SK-N-SH treated with all-trans-retinoic acid at 6 μM for 48 hours (cell line): ENCODE data around the gene PVALEF.
"Not testable (repeated sequence)": the region's sequence is repeated elsewhere in the genome, so short reads cannot be mapped to it uniquely, and the experiment has no call there.

Source experiments
- ATAC-seq: fragments of 200-7000 bp; cut with Tn5 transposase; 3 replicates; pipeline ENCODE4 v1.9.1; 2020; ENCODE audit warnings: mild to moderate bottlenecking, moderate library complexity
- ARNTL ChIP-seq: fragments of 450-650 bp; formaldehyde crosslinking; IDR thresholded peaks from 2 replicates; pipeline ENCODE4 v1.5.0; 2020; ENCODE audit warnings: low read depth, mild to moderate bottlenecking, moderate library complexity, borderline replicate concordance
- BACH2 ChIP-seq: fragments of 250-450 bp; sonication (Bioruptor Pico); IDR thresholded peaks from 2 replicates; pipeline ENCODE4 v1.9.0; 2021; ENCODE audit warnings: mild to moderate bottlenecking, borderline replicate concordance
- ESRRG ChIP-seq: fragments of 250-450 bp; sonication (Bioruptor Pico); IDR thresholded peaks from 2 replicates; pipeline ENCODE4 v1.6.1; 2021; ENCODE audit warnings: mild to moderate bottlenecking
- GLIS3 ChIP-seq: fragments of 250-450 bp; sonication (Bioruptor Pico); IDR thresholded peaks from 2 replicates; pipeline ENCODE4 v1.5.0; 2020; ENCODE audit warnings: mild to moderate bottlenecking, moderate library complexity
- ISL1 ChIP-seq: fragments of 250-450 bp; sonication (Bioruptor Pico); IDR thresholded peaks from 2 replicates; pipeline ENCODE4 v2.1.2; 2022; ENCODE audit warnings: mild to moderate bottlenecking, moderate library complexity
- OSR1 ChIP-seq: fragments of 250-450 bp; sonication (Bioruptor Pico); IDR thresholded peaks from 2 replicates; pipeline ENCODE4 v1.8.0; 2022; ENCODE audit warnings: moderate library complexity, mild to moderate bottlenecking, inconsistent platforms
- PATZ1 ChIP-seq: fragments of 250-450 bp; sonication (Bioruptor Pico); IDR thresholded peaks from 2 replicates; pipeline ENCODE4 v1.8.0; 2020; ENCODE audit warnings: mild to moderate bottlenecking, moderate library complexity, borderline replicate concordance
- RARB ChIP-seq: fragments of 250-450 bp; sonication (Bioruptor Pico); IDR thresholded peaks from 2 replicates; pipeline ENCODE4 v1.8.0; 2021; ENCODE audit warnings: mild to moderate bottlenecking, moderate library complexity
- SNAI2 ChIP-seq: fragments of 250-450 bp; sonication (Bioruptor Pico); IDR thresholded peaks from 2 replicates; pipeline ENCODE4 v1.5.0; 2020; ENCODE audit warnings: mild to moderate bottlenecking, moderate library complexity
- TCF4 ChIP-seq: fragments of 250-450 bp; sonication (Bioruptor Pico); IDR thresholded peaks from 2 replicates; pipeline ENCODE4 v1.8.0; 2021; ENCODE audit warnings: mild to moderate bottlenecking, moderate library complexity, borderline replicate concordance
- TOX ChIP-seq: fragments of 250-450 bp; sonication (Bioruptor Pico); IDR thresholded peaks from 2 replicates; pipeline ENCODE4 v1.8.0; 2021; ENCODE audit warnings: mild to moderate bottlenecking, moderate library complexity, borderline replicate concordance
- TSHZ2 ChIP-seq: fragments of 250-450 bp; sonication (Bioruptor Pico); IDR thresholded peaks from 2 replicates; pipeline ENCODE4 v1.5.0; 2020; ENCODE audit warnings: mild to moderate bottlenecking, moderate library complexity
- ZC3H10 ChIP-seq: fragments of 250-450 bp; sonication (Bioruptor Pico); IDR thresholded peaks from 2 replicates; pipeline ENCODE4 v1.5.1; 2021; ENCODE audit warnings: mild to moderate bottlenecking, moderate library complexity
- ZFP3 ChIP-seq: fragments of 250-450 bp; sonication (Bioruptor Pico); IDR thresholded peaks from 2 replicates; pipeline ENCODE4 v1.5.0; 2020; ENCODE audit warnings: mild to moderate bottlenecking, moderate library complexity
- ZFP30 ChIP-seq: fragments of 450-650 bp; formaldehyde crosslinking; IDR thresholded peaks from 2 replicates; pipeline ENCODE4 v1.5.0; 2022; ENCODE audit warnings: mild to moderate bottlenecking, moderate library complexity
- ZNF565 ChIP-seq: fragments of 450-650 bp; formaldehyde crosslinking; conservative IDR thresholded peaks from 2 replicates; pipeline ENCODE4 v1.5.0; 2020; ENCODE audit warnings: low read depth, mild to moderate bottlenecking, moderate library complexity
- ZNF70 ChIP-seq: fragments of 450-650 bp; formaldehyde crosslinking; IDR thresholded peaks from 2 replicates; pipeline ENCODE4 v1.5.0; 2020; ENCODE audit warnings: mild to moderate bottlenecking, moderate library complexity
- ZNF8 ChIP-seq: fragments of 450-650 bp; formaldehyde crosslinking; IDR thresholded peaks from 2 replicates; pipeline ENCODE4 v1.5.0; 2020; ENCODE audit warnings: mild to moderate bottlenecking, moderate library complexity
- TF ChIP-seq, protein P1 (sequence below): fragments of 250-450 bp; sonication (Bioruptor Pico); IDR thresholded peaks from 2 replicates; pipeline ENCODE4 v1.5.1; 2020; ENCODE audit warnings: low read depth, mild to moderate bottlenecking, moderate library complexity
- TF ChIP-seq, protein P2 (sequence below): fragments of 250-450 bp; sonication (Bioruptor Pico); IDR thresholded peaks from 2 replicates; pipeline ENCODE4 v1.8.0; 2021; ENCODE audit warnings: low read depth, mild to moderate bottlenecking, moderate library complexity, borderline replicate concordance
- TF ChIP-seq, protein P3 (sequence below): fragments of 250-450 bp; sonication (Bioruptor Pico); IDR thresholded peaks from 2 replicates; pipeline ENCODE4 v1.5.1; 2021; ENCODE audit warnings: mild to moderate bottlenecking, moderate library complexity

PVALEF gene

DNA sequence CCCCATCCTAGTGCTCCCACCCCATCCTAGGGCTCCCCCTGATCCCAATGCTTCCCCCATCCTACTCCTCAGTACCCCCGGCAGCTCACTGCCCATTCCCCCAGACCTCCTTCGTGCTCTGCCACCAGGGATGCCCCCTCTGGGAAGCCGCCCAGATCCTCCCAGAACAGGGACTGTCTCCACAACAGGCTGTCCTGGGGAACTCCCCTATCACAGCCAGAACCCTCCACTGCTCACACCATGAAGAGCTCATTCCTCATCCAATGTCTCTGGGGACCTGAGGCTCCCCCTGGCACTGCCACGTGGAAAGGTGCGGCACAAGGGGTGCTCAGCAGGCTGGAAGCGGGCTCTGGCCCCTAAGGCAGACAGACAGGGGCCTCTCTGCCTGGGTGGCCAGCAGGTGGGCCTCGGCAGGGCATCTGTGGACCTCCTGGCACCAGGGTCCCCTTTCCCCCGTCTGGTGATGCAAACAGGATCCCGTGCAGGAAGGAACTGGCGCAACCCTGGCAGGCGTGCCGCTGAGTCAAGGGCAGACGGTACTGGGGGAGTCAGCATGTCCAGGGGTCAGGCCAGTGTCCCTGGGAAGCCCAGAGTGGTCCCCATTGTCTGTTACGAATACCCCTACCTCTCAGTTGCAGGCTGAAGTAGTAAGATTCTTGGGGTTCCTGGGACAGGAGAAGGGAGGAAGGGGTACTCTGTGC lies 14.8 kb upstream of the PVALEF start (continued):
- TF ChIP-seq, protein P1, sequence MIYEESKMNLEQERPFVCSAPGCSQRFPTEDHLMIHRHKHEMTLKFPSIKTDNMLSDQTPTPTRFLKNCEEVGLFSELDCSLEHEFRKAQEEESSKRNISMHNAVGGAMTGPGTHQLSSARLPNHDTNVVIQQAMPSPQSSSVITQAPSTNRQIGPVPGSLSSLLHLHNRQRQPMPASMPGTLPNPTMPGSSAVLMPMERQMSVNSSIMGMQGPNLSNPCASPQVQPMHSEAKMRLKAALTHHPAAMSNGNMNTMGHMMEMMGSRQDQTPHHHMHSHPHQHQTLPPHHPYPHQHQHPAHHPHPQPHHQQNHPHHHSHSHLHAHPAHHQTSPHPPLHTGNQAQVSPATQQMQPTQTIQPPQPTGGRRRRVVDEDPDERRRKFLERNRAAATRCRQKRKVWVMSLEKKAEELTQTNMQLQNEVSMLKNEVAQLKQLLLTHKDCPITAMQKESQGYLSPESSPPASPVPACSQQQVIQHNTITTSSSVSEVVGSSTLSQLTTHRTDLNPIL (CRISPR knock-in tag): no peak
- TF ChIP-seq TSHZ2 (CRISPR knock-in tag): no peak
- no peak for TF ChIP-seq ESRRG

DNA sequence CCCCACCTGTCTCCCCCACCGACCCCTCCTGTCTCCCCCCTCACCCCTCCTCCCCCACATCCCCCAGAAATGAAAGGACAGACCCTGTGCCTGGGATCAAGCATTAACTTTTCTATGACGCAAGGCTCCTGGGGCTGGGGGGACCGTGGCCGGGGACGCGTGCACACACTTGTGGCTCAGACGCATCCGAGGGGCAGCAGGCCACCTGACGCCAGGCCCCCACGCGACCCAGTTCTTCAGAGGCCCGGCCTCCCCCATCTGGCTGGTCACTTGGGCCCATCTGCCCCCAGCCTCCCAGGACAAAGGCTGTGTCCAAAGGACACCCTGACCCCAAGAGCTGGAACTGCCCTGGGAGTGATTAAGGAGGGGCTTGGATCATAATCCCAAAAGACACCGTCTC lies 14.0 kb upstream of the PVALEF start:
- TF ChIP-seq, protein P2, sequence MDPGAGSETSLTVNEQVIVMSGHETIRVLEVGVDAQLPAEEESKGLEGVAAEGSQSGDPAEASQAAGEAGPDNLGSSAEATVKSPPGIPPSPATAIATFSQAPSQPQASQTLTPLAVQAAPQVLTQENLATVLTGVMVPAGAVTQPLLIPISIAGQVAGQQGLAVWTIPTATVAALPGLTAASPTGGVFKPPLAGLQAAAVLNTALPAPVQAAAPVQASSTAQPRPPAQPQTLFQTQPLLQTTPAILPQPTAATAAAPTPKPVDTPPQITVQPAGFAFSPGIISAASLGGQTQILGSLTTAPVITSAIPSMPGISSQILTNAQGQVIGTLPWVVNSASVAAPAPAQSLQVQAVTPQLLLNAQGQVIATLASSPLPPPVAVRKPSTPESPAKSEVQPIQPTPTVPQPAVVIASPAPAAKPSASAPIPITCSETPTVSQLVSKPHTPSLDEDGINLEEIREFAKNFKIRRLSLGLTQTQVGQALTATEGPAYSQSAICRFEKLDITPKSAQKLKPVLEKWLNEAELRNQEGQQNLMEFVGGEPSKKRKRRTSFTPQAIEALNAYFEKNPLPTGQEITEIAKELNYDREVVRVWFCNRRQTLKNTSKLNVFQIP: no peak
- no peak for ATAC-seq

- TF ChIP-seq, protein P3, sequence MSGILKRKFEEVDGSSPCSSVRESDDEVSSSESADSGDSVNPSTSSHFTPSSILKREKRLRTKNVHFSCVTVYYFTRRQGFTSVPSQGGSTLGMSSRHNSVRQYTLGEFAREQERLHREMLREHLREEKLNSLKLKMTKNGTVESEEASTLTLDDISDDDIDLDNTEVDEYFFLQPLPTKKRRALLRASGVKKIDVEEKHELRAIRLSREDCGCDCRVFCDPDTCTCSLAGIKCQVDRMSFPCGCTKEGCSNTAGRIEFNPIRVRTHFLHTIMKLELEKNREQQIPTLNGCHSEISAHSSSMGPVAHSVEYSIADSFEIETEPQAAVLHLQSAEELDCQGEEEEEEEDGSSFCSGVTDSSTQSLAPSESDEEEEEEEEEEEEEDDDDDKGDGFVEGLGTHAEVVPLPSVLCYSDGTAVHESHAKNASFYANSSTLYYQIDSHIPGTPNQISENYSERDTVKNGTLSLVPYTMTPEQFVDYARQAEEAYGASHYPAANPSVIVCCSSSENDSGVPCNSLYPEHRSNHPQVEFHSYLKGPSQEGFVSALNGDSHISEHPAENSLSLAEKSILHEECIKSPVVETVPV (CRISPR knock-in tag): no peak
- TF ChIP-seq TOX (CRISPR knock-in tag) (no peak), ARNTL (CRISPR knock-in tag) (no peak), ZNF70 (no peak), OSR1 (no peak), ZFP30 (no peak), ZNF565 (CRISPR knock-in tag) (no peak), SNAI2 (no peak), ESRRG (no peak), GLIS3 (no peak)
- TF ChIP-seq, protein P1 (CRISPR knock-in tag): no peak
- ATAC-seq: no peak
These were observed 12.9 kb upstream of the PVALEF start for GRCh38 chr17:81152288-81152828.

DNA sequence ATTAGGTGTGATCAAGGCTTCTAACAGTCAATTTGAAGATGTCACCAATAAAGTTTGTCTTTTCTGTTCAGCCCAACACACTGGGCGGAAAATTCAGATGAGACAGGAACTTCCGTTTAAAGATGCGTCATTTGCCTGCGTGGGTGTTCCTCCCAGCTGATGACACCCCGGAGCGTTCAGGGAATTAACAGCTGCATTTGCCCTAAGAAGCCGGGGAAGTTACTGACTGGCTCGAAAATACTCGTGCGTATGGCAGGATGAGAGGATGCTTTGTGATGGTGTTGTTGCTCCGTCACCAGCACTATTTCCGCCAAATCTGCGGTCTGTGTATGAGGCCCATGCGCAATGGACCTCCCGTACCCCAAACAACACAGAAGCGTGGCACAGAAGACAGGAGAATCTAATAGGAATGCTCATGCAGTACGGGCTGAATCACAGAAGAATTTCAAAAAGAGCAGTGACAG lies 11.9 kb upstream of the PVALEF start:
- TF ChIP-seq ESRRG: no peak
- ATAC-seq: no peak

- ATAC-seq: not testable (repeated sequence)
These were observed 11.3 kb upstream of the PVALEF start for GRCh38 chr17:81154016-81154415.

DNA sequence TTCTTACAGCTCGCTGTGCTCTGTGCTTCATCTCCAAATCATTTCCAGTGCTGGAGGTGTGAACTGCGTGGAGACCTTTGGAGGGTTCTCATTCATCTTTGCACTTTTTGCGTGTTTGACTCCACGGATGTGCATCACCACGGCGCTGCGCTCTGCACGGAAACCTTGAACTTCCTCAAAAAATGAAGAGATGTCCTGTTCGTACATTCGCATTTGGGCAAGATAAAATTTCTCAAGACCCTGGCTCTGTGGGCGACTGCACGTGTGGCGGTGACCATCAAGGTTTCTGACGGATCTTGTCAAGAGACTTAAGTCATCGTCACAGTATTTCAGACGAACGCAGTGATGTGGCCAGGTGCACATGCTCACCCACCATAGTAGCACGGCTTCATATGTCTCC lies 10.3 kb upstream of the PVALEF start:
- ATAC-seq: no peak
- TF ChIP-seq ZNF70 (no peak), TCF4 (CRISPR knock-in tag) (no peak), ZNF8 (no peak), ZFP3 (CRISPR knock-in tag) (no peak), BACH2 (no peak), TOX (CRISPR knock-in tag) (no peak), ZNF565 (CRISPR knock-in tag) (no peak), ISL1 (CRISPR knock-in tag) (no peak), PATZ1 (CRISPR knock-in tag) (no peak), SNAI2 (no peak), ZC3H10 (CRISPR knock-in tag) (no peak), RARB (CRISPR knock-in tag) (no peak), GLIS3 (no peak)
- TF ChIP-seq, protein P1 (CRISPR knock-in tag): no peak
